ENCODE data around the gene ALDH3B2. TPM values are rescaled to one million over a fixed set of nuclear protein-coding genes. Genes with fewer than 3 reads are reported as not detected.

The ALDH3B2 gene
- total RNA-seq, 2 experiments from 2014 or later = not detected

DNA sequence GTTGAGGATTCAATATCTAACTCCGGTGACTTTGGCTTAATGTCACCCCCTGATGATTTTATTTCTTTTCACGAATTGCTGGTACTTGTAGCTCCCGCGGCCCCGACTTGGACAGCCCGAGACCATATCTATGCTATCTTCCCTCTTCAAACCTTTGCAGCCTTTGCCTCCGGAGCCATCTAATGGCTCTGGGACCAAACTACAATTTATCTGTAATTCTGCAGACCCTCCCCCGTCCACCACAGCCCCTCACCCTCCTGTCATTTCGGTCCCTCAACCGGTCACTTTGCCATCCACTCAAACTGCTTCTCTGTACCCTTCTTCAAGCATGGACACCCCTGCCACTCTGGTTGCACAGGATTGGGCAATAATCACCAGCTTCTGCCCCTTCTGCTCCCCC, 25.7 kb upstream of the ALDH3B2 start:
- Histone ChIP-seq H3K9me3 (ENCODE audit: control insufficient read depth in 1 of 2, insufficient read depth in 1 of 2, low read length in 2 of 2) (no peaks in the 10 kb centered on the region), H3K27me3 (ENCODE audit: control insufficient read depth in 1 of 2, insufficient read depth in 2 of 2, low read length in 2 of 2) (no peaks in the 10 kb centered on the region), H3K27ac (ENCODE audit: low read depth in 1 of 2, low read length in 2 of 2) (no peak overlapping the region), H3K36me3 (ENCODE audit: insufficient read depth, low read length) (no peaks in the 10 kb centered on the region), H3K4me1 (ENCODE audit: insufficient read depth, low read length) (no peaks in the 10 kb centered on the region), H3K4me3 (ENCODE audit: low read length) (no peak overlapping the region)
- ATAC-seq (ENCODE audit: poor library complexity) (no peak), DNase-seq (no peak)
- TF ChIP-seq, protein P1, sequence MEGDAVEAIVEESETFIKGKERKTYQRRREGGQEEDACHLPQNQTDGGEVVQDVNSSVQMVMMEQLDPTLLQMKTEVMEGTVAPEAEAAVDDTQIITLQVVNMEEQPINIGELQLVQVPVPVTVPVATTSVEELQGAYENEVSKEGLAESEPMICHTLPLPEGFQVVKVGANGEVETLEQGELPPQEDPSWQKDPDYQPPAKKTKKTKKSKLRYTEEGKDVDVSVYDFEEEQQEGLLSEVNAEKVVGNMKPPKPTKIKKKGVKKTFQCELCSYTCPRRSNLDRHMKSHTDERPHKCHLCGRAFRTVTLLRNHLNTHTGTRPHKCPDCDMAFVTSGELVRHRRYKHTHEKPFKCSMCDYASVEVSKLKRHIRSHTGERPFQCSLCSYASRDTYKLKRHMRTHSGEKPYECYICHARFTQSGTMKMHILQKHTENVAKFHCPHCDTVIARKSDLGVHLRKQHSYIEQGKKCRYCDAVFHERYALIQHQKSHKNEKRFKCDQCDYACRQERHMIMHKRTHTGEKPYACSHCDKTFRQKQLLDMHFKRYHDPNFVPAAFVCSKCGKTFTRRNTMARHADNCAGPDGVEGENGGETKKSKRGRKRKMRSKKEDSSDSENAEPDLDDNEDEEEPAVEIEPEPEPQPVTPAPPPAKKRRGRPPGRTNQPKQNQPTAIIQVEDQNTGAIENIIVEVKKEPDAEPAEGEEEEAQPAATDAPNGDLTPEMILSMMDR (IDR thresholded peaks at IDR 0.05) = no peak
- ChIA-PET CTCF (no interaction called here), POLR2A (no interaction called here)
- no peak overlapping the region for H3K4me3 Mint-ChIP-seq
- H3K27me3 Mint-ChIP-seq = peaks cover 4% of the 10 kb centered on the region
- no peak overlapping the region for H3K27ac Mint-ChIP-seq
- H3K4me1 Mint-ChIP-seq (ENCODE audit: low read depth) = no peaks in the 10 kb centered on the region
- intact Hi-C loops (cut with DNase I, micrococcal nuclease) = no loop called here
- H3K9me3 Mint-ChIP-seq = no peaks in the 10 kb centered on the region
- no peaks in the 10 kb centered on the region for H3K36me3 Mint-ChIP-seq (ENCODE audit: low read depth)

DNA sequence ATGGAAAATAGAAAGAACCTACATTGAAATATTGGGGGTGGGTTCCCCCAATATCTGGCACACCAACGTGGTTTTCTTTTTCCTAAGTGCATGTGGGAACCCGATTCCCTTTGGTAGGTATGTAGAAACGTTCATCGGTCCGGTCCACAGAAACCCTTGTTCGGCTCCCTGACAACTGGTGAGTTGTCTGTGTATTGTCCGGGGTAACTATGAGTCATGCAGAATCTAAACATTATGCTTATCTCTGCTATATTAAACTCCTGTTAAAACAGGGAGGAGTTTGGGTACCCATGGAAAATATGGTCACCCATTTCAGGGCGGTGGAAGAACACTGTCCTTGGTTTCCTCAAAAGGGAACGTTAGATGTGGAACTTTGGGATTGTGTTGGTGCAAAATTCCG, 25.1 kb upstream of the ALDH3B2 start:
- ChIA-PET POLR2A (no interaction called here), CTCF (no interaction called here)
- H3K9me3 Mint-ChIP-seq = no peaks in the 10 kb centered on the region
- intact Hi-C loops (cut with DNase I, micrococcal nuclease) = no loop called here
- ATAC-seq (ENCODE audit: poor library complexity) = no peak
- no peaks in the 10 kb centered on the region for H3K36me3 ChIP-seq (ENCODE audit: insufficient read depth, low read length)
- H3K4me3 Mint-ChIP-seq = no peak overlapping the region
- no peak for DNase-seq
- no peak overlapping the region for H3K27ac ChIP-seq (ENCODE audit: low read depth in 1 of 2, low read length in 2 of 2)
- H3K4me1 Mint-ChIP-seq (ENCODE audit: low read depth) = no peaks in the 10 kb centered on the region
- H3K27me3 ChIP-seq (ENCODE audit: control insufficient read depth in 1 of 2, insufficient read depth in 2 of 2, low read length in 2 of 2) = no peaks in the 10 kb centered on the region
- peaks cover 4% of the 10 kb centered on the region for H3K27me3 Mint-ChIP-seq
- H3K4me3 ChIP-seq (ENCODE audit: low read length) = no peak overlapping the region
- H3K9me3 ChIP-seq (ENCODE audit: control insufficient read depth in 1 of 2, insufficient read depth in 1 of 2, low read length in 2 of 2) = no peaks in the 10 kb centered on the region
- H3K36me3 Mint-ChIP-seq (ENCODE audit: low read depth) = no peaks in the 10 kb centered on the region
- H3K4me1 ChIP-seq (ENCODE audit: insufficient read depth, low read length) = no peaks in the 10 kb centered on the region
- TF ChIP-seq, protein P1 (IDR thresholded peaks at IDR 0.05) = no peak
- no peak overlapping the region for H3K27ac Mint-ChIP-seq

DNA sequence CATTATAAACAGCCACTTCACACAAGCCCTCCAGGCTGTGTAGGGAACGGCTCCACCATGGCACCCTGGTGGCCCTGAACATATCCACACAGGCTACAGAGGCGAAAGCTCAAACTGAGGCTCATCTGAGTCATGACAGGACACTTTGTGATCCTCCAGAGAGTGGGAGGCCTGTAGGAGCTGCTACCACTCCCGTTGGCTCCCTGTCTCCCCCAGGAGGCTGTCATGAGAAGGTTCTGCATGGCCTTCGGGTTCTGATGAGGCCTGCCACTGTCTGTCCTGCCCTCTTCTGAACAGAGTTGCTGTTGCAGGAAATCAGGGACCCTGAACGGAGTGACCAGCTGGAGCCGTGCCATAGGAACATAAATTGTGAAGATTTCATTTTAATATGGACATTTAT, 23.8 kb upstream of the ALDH3B2 start:
- no peak overlapping the region for H3K4me3 ChIP-seq (ENCODE audit: low read length)
- no peaks in the 10 kb centered on the region for H3K36me3 ChIP-seq (ENCODE audit: insufficient read depth, low read length)
- peaks cover 4% of the 10 kb centered on the region for H3K27me3 Mint-ChIP-seq
- no peaks in the 10 kb centered on the region for H3K36me3 Mint-ChIP-seq (ENCODE audit: low read depth)
- no peaks in the 10 kb centered on the region for H3K9me3 ChIP-seq (ENCODE audit: control insufficient read depth in 1 of 2, insufficient read depth in 1 of 2, low read length in 2 of 2)
- no peak overlapping the region for H3K27ac ChIP-seq (ENCODE audit: low read depth in 1 of 2, low read length in 2 of 2)
- no peaks in the 10 kb centered on the region for H3K4me1 Mint-ChIP-seq (ENCODE audit: low read depth)
- DNase-seq = peak in 1 of 14 experiments; percentile 2
- no peak overlapping the region for H3K4me3 Mint-ChIP-seq
- CTCF ChIA-PET = no interaction called here
- no peak for ATAC-seq (ENCODE audit: poor library complexity)
- no peaks in the 10 kb centered on the region for H3K9me3 Mint-ChIP-seq
- H3K27ac Mint-ChIP-seq = no peak overlapping the region
- POLR2A ChIA-PET = no interaction called here
- TF ChIP-seq, protein P1 (IDR thresholded peaks at IDR 0.05) = no peak
- intact Hi-C loops (cut with DNase I, micrococcal nuclease) = no loop called here
- H3K4me1 ChIP-seq (ENCODE audit: insufficient read depth, low read length) = no peaks in the 10 kb centered on the region
- no peaks in the 10 kb centered on the region for H3K27me3 ChIP-seq (ENCODE audit: control insufficient read depth in 1 of 2, insufficient read depth in 2 of 2, low read length in 2 of 2)
